Activated naive CD4-positive, alpha-beta T cell (primary cell): Measurements from ENCODE around the gene NTN4.
"Not testable (repeated sequence)": the region's sequence is repeated elsewhere in the genome, so short reads cannot be mapped to it uniquely, and the experiment has no call there.

Experiments used
- DNase-seq, 4 experiments: peaks; one replicate each; lab custom pipeline; 2025; lab: John Stamatoyannopoulos, UW

NTN4 gene

GRCh38 chr12:95796225-95796981 lies 5.8 kb upstream of the NTN4 start:
- DNase-seq = no peak

DNA sequence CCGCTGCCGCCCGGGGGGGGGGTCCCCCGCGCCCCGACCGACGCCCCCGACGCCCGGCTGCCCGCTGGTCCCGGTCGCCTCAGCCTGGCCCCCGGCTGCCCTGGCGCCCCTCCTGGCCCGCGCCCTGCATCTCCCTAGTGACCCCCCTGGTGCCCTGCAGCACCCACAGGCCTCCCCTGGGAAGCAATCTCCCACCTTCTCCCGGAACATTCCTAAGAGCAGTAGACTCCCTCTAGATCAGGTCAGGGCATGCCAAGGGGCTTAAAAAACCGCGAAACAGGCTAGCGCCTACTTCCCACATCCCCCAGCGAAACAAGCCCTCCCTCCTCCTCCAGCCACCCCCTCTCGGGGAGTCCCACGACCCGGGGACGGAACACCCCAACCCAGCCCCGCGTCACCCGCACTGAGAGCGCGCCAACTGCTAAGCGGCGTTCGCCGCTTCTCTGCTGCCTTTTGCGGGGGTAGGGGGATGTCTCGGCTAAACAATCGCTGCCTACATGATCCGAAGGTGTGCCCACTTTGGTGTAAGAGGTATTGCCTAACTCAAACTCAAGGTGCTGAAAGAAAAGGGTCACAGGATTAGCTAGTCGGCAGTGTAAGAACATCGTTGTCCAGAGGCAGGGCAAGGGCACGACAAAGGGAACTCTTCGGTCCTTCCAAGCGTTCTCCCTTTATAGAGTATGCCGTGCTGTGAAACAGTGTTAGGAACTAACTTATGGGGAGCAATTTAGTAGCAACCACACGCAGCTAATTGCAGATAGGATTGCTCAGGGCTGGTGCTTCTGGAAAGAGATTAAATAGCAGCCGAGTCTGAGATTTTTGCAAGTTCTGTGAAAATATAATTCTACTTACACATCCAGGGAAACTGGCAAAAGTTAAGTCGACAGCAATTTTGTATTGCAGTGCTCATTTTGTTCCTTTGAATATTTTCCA lies 619 bp upstream of the NTN4 start:
- DNase-seq = peak in 1 of 4 experiments; percentile 4

GRCh38 chr12:95789126-95790032 lies 1.2 kb downstream of the NTN4 start:
- DNase-seq = no peak

DNA sequence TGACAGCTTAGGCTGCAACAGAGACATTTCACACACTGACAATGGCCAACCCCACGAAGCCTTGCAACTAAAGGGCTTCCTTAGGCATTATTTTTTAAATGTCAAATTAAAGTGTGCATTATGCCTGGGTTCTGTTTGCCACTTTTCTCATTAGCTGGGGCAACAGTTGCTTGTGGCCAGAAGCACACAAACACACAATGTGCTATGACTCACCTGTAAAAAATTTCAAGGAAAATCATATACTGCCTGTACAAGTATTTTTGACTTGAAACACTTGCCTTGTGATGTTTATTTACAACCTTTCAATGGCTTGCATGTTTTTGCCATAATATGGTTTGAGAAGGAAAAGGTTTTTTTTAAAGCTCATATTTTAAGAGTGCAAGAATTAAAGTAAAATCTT lies 1.9 kb downstream of the NTN4 start:
- DNase-seq = no peak

DNA sequence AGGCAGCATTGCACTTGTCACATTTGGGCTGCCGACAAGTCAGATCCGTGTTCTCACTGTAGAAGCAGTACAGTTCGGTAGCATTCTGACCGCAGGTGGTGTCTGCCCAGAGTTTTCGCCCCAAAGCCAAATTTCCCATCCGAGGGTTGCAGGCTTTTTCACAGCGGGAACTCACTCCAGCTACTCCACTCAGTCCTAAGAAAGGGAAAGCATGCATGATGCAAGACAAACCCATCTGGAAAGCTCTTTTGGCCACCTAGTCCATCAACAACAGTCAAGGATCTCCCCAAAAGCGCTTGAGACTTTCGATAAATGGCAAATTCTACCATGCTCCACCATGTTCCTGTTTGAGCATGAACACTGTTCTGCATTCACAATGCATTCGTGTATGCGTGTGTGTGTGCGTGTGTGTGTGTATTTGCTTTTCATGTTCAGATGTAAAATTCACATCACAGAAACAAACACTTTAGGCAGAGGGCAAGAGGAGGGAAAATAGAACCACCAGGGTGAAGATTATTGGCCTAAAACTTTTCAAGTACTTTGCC lies 3.2 kb downstream of the NTN4 start:
- DNase-seq = no peak

DNA sequence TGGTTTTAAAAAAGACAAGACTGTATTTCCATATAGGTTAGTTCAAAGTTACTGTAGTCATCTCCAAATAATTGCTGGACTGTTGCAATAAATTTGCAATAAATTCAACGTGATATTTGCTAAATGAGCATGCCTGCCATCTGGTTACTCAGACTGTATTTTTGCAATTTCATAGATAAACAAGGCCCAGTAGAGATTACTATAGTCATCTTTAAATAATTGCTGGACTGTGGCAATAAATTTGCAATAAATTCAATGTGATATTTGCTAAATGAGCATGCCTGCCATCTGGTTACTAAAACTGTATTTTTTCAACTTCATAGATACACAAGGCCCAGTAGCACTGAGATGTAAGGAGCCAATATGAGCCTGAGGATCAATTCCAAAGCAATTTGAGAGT lies 5.6 kb downstream of the NTN4 start:
- no peak for DNase-seq

DNA sequence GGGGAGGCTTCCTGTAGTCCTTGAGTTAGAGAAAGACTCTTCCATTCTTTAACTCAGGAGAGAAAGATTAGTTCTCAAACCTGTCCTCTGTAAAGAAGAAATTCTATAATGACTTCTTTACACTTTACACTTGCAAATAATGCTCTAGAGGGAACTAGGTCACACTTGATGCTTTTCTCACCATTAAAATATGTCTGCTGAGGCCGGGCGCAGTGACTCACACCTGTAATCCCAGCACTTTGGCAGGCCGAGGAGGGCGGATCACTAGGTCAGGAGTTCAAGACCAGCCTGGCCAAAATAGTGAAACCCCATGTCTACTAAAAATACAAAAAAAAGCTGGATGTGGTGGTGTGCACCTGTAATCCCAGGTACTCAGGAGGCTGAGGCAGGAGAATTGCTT lies 6.3 kb downstream of the NTN4 start:
- DNase-seq = no peak

- DNase-seq = not testable (repeated sequence)
Measured at GRCh38 chr12:95775466-95775865, 15.1 kb downstream of the NTN4 start.

GRCh38 chr12:95774311-95775045 lies 16.1 kb downstream of the NTN4 start:
- DNase-seq = no peak

- no peak for DNase-seq
Measured at GRCh38 chr12:95773320-95773719, 17.2 kb downstream of the NTN4 start.

- no peak for DNase-seq
Measured at GRCh38 chr12:95767703-95768102, 22.9 kb downstream of the NTN4 start.

DNA sequence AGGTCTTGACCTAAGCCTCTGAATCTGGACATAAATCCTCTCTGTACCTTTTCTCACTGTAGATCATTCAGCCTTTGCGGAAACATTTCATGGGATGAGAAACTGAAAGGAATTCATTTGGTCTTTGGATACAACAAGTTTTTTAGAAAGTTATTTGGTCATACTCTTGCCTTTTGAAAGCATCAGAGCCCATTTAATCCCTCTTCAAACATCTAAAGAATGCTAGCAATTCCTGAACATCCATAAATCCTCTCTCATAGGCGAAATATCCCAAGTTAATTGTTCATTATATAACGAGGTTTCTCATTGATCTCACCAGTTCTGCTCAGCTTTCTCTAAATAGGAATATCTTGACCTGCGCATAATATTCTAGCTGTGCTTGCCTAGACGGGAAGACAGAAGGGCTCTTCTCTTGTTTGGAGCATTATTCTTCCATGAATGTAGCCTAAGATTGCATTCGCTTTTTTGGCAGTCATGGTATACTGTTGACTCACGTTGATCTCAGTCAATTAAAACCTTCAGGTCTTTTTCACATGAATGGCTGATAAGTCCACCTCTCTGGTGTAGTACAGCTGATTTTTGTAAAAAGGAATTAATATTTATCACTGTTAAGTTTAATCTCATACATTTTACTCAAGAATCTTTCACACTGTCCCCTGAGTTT lies 24.1 kb downstream of the NTN4 start:
- DNase-seq = no peak

DNA sequence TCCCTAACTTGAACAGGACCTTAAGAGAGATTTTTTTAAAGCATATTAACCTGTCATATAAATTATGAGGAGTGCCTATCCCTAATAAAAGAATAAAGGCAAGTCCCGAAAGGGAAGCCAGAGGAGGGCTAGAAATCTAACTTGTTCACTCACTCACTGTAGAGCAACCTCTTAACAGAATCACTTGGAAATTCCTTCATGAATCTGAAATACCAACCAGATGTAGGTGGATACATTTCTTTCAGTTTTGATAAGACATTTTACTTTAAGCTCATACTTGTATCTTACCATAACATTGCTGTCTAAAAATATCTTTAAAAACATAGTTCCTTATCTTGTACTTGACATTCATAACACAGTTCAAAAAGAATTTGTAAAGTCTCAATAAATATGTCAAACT lies 25.7 kb downstream of the NTN4 start:
- no peak for DNase-seq

- DNase-seq = no peak
Measured at GRCh38 chr12:95763809-95764253, 26.7 kb downstream of the NTN4 start.

- no peak for DNase-seq
Measured at GRCh38 chr12:95762123-95762785, 28.3 kb downstream of the NTN4 start.

GRCh38 chr12:95760371-95760770 lies 30.2 kb downstream of the NTN4 start:
- DNase-seq = no peak

GRCh38 chr12:95759718-95760117 lies 30.8 kb downstream of the NTN4 start:
- DNase-seq = no peak

- DNase-seq = no peak
Measured at GRCh38 chr12:95759039-95759438, 31.5 kb downstream of the NTN4 start.

GRCh38 chr12:95756362-95756761 lies 34.2 kb downstream of the NTN4 start:
- no peak for DNase-seq
